GM21423 (cell line): ENCODE data around the gene SARS2.

Source experiments
- ATAC-seq: cut with Tn5 transposase; IDR thresholded peaks from one replicate; pipeline ENCODE4 v1.9.1; 2021; ENCODE audit warnings: mild to moderate bottlenecking, moderate library complexity; ENCODE audit not compliant: unreplicated experiment

The SARS2 gene

DNA sequence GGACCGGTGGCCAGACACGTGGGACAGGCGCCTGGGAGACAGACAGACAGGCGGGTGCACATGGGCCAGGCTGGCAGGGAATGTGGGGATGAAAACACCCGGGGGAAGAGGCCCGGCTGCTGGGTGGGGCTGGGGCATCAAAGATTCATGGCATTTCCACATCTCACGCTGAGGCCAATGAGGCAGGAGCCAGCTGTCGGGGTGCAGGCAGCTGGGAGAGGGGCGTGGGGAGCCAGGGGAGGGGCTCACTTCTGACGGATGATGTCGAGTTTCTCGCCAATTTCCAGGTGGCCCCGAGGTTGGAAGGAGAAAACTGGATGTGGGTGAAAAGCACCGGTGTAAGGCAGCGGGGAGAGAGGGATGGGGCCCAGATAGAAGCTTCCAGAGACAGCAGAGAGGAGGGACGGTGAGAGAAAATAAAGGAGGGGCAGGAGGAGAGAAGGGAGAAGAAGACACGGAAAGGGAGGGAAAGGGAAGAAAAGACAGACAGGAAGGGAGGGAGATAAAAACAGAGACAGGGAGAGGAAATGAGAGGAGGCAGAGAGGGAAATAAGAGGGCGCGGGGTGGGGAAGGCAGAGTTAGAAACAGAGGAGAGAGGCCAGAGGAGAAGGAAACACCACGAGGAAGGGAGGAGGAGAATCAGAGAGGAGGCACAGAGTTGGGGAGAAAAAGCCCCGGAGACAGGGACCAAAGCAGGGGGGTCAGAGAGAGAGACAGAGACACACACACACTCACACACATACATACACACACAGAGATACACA is 10.5 kb downstream of the SARS2 start:
- ATAC-seq = no peak

DNA sequence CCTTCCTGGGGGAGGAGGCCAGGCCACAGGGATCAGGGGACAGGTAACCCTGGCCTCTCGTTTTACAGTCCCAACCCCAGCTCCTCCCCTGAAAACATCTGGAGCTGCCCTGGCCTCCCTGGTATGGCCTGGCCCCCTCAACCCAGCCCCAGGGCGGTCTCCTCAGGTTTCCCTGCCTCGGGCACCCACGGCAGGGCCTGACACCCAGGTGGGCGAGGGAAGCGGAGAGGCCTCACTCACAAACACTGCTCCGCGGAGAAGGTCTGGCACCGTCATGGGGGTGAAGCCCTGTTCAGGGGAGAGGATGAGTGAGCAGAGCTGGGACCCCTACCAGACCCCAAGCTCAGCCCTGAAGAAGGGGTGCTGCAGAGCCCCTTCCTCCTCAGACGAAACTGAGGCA is 12.0 kb downstream of the SARS2 start:
- no peak for ATAC-seq

DNA sequence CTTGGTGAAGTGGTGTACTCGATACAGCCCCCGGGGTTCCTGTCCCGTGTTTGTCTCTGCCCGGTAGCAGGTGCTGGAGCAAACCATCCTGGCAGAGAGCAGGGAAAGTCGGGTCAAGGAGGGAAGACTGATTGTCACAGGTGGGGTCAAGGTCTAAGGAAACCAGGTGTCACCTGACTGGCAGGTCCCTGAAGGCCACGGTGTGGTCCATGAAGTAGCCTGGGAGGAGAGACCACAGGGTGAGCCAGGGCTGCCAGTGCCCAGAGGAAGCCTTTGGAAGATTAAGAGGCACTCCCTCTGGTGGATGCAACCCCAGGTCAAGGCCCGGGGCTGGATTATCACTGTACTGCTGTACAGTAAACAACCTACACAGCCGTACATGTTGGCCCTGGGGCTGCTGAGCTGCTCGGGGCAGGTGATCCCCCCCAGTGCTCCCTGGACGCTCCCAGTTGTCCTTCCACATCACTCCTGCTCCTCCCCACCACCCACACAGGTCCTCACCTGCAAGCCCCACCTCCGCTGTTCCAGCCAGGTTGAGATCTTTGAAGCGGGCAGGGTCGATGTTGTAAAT is 12.6 kb downstream of the SARS2 start:
- no peak for ATAC-seq

DNA sequence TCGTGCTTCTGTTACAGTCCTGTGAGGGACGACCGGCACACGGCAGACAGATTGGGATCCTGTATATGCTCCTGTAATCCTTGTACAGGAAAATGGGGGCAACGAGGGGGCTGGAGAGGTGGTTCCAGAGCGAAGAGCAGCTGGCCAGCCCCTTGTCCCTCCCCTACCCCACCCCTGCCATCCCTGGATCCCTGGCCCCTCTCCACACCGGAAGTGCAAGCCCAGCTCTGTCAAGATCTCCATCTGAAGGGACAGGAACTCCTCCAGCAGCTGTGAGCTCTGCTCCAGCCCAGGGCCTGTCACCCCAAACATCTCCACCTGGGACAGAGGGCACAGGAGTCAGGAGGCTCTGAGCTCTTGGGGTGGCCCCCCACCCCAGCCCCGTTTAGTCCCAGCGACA is 13.0 kb downstream of the SARS2 start:
- ATAC-seq = no peak

DNA sequence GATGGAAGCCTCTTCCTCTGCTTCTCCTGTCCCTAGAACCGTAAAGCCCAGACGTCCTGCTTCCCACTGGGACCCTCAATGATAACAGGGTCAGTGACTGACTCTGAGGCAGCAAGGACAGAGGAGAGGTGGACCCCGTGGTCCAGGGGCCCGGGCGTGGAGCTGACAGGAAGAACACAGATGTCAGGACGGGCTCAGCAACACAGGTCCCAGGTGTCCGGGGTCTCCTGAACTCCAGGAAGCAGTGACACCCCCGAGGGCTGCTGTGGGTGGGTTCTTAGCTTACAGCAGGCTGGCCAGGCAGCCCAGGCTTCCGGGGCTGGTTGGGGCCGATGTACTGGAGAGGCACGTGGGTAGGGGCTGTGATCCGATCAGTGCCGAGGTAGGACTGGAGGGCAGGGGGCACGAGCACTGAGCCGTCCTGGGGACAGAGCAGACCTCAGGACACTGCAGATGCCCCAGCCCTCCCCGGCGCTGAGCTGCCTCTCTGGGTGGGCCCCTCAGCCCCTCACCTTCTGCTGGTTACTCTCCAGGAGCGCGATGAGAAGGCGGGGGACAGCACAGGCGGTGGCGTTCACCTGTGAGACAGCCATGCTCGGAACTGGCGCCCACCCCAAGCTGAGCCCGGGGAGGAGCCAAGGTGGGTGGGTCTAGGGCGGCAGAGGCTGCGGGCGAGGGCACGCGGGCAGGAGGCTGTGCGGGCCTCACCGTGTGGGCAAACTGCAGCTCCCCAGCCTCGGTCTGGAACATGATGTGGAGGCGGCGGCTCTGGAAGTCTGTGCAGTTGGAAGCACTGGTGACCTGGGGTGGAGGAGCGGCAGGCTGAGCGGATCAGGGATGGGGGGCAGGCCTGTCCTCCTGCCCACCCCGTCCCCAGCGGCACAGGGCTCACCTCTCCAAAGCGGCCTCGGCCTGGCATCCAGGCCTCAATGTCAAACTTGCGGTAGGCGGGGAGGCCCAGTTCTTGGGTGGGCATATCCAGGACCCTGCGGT is 14.9 kb downstream of the SARS2 start:
- no peak for ATAC-seq

DNA sequence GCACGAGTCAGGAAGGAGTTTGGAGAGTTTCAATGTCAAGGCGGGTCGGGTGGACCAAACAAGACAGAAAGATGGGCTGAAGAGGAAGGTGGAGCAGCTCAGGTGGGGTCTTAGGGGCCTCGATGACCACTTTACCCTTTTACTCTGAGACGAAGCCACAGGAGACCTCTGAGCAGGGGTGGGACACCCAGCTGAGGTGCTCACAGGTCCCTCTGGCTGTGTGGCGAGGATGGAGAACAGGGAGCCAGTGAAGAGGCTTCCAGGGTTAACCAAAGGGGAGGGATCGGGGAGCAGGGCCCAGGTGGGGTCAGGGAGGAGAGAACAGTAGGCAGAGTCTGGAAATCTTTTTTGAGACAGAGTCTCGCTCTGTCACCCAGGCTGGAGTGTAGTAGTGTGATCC is 16.6 kb downstream of the SARS2 start:
- no peak for ATAC-seq

DNA sequence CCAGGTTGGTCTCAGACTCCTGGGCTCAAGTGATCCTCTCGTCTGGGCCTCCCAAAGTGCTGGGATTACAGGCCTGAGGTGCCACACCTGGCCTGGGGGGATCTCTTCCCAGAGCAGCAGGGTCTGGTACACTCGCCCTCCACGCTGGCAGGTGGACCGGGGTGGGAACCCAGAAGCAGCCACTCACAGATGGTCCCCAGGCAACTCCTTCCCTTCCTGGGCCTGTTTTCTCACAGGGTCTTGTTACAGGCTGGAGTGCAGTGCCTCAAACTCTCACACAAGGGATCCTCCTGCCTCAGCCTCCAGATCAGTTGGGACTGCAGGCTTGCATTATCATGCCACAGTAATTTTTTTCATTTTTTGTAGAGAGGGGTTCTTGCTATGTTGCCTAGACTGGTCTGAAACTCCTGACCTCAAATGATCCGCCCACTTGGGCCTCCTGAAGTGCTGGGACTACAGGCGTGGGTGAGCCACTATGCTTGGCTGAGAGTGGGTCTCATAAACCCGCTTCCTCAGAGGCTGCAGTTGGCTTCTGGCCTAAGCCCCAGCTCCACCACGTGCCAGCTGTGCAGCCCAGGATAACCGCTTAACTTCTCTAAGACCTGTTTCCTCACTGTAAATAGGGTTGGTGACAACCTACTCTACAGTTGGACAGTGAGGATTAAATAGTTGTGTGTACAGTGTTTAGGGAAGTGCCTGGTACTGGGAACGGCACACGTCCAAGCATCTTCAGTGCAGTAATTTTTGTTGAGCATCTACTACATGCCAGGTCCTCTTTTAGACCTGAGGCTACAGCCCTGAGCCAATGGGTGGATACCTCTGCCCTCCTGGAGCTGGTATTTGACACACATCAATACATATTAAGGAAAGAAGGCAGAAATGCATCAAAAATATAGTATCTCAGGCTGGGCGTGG is 17.7 kb downstream of the SARS2 start:
- ATAC-seq = no peak

DNA sequence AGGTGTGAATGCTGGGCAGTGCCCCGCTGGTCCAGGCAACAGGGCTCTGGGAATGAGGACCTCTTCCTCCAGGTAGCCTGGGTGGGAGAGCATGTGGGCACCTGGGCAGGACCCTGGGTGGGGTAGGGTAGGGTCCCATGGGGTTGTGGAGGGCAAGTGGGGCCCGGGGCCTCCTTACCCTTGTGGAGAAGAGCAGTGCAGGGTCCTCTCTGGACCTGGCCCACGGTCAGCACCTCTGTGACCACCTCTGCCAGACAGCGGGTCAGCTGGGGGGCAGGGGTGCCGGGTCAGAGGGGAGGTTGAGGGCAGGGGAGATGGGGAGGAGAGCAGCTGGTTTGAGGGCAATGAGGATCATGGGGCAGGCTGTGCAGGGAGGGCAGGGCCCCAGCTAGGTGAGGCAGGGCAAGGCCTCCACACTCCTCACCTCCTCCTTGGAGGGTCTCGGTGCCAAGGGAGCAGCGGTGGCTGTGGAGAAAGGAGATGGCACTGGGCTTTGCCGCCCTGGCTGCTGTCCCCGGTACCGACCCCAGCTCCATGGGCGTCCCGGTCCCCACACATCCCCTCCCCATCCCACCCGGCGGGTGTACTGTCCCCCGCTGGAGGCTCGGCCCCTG is 19.1 kb downstream of the SARS2 start:
- no peak for ATAC-seq

DNA sequence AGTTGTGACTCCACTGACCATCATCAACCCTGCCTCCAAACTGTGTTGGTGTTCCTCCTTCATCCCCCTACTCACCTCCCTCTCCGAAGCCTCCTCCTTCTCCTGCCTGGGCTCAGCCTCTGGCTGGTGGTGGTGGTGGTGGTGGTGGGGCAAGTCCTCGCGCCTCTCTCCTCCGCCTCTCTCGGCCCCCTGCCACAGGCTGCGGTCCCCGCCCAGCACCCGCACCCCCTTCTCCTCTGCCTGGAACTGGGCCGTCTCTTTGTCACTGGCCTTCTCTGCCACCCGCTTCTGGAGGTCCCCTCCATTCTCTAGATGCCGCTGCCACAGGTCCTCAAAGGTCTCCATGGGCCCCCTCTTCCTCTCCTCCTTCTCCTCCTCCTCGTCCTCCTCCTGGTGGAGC is 20.1 kb downstream of the SARS2 start:
- ATAC-seq = no peak

DNA sequence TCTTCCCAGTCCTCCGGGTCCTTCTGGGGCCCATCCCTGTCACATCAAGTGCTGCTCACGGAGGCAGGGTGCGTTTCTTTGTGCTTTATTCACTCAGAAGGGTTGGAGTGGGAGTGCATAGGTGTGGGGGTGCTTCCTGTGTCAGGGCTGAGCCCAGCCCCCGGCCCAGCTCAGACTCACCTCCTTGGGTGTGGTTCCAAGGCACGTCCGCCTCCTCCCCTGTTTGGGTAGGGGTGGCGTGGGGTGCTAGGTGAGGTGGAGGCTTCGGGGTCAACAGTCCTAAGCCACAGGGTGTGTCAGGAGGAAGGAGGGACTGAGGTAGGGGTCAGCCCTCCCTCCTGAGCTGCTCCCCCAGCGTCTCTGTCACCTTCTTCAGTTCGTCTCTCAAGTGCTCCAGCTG is 21.7 kb downstream of the SARS2 start:
- ATAC-seq = no peak

DNA sequence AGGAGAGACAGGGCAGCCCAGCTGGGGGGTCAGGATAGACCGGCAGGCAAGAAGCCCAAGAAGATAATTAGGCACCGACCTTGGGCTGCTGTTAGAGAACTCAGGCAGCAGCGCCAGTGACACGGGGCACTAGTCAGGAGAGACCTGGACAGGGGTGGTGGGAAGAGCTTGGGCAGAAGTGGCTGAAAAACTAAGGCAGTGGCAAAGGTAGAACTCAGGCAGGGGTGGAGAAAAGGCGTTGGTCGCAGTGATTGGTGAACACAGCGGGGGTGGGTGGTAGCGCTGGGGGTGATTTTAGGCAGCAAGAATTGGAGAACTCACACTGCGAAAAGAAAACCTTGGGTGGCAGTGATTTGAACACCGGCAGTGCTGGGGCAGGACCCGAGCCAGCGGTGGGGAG is 22.9 kb downstream of the SARS2 start:
- no peak for ATAC-seq

DNA sequence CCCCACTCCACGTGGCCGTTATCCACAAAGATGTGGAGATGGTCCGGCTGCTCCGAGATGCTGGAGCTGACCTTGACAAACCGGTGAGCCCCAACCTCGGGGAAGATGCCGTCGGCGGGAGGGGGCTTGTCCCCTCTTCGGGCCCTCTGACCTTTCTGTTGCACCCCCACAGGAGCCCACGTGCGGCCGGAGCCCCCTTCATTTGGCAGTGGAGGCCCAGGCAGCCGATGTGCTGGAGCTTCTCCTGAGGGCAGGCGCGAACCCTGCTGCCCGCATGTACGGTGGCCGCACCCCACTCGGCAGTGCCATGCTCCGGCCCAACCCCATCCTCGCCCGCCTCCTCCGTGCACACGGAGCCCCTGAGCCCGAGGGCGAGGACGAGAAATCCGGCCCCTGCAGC is 23.3 kb downstream of the SARS2 start:
- no peak for ATAC-seq

DNA sequence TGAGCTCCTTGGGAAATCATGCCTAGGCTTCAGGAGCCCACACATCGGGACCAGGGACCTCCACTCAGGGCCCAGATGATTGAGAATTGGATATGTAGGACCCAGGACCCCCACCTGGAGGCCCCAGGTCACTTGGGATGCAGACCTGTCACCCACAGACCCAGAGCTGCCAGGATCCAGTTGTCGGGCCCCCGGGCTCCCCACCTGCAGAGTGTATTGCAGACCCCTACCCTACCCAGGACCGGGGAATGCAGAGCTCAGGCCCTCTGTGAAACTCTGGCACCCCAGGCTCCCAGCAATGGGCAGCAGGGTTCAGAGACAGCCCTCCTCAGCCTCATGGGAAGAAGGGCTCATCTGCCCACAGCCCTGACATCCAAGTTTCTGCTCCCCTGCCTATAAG is 24.9 kb downstream of the SARS2 start:
- ATAC-seq = no peak

DNA sequence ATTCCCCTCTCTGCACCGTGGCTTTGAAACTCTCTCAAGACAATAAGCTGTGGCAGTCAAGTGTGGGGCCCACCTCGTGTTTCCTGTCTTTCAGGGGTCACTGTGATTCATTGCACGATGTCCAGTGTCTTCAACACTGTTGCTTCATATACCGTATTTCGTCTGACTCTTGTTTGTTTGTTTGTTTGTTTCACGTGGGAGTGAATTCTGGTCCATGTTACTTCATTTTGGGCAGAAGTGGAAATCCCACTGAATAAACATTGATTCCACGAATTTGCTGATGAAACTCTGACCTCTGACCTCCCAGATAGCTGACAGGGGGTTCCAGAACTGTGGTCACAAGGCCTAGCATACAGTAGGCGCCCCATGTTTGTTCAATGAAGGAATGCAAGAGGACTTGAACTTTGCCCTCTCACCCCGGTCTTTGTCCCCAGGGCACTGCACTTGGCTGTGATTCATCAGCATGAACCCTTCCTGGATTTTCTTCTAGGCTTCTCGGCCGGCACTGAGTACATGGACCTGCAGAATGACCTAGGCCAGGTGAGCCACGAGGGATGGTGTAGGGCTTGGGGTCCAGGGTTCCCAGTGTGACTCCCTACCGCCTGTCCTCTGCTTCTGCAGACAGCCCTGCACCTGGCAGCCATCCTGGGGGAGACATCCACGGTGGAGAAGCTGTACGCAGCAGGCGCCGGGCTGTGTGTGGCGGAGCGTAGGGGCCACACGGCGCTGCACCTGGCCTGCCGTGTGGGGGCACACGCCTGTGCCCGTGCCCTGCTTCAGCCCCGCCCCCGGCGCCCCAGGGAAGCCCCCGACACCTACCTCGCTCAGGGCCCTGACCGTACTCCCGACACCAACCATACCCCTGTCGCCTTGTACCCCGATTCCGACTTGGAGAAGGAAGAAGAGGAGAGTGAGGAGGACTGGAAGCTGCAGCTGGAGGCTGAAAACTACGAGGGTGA is 25.7 kb downstream of the SARS2 start:
- no peak for ATAC-seq

DNA sequence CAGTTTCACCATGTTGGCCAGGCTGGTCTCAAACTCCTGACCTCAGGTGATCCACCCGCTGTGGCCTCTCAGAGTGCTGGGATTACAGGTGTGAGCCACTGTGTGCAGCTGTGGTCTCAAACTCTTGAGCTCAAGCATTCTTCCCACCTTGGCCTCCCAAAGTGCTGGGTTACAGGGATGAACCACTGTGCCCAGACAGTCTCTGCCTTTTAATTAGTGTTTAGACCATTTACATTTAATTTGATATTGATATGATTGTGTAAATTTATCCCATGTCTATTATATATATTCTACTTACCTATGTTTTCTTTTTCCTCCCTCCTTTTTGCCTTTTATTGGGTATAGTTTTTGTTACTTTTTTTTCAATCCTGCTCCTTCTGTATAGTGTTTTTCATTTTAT is 28.9 kb downstream of the SARS2 start:
- no peak for ATAC-seq

DNA sequence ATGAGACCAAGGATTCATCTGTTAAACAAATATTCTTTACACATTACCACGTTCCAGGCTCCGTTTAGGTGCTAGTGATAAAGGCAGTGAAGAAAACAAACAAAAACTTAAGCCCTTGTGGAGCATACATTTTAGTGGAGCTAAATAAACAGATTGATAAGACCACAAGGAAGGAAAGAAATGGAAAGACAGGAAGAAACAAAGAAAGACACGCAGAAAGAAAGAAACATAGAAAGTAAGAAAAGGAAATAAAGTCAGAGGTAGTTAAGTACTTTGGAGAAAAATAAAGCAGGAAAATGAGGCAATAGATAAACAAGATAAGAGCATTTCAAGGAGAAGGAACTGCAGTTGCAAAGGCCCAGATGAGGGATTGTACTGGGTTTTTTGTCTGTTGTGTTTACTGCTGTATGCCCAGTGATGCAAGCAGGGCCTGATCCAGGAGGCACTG is 29.8 kb downstream of the SARS2 start:
- ATAC-seq = no peak

DNA sequence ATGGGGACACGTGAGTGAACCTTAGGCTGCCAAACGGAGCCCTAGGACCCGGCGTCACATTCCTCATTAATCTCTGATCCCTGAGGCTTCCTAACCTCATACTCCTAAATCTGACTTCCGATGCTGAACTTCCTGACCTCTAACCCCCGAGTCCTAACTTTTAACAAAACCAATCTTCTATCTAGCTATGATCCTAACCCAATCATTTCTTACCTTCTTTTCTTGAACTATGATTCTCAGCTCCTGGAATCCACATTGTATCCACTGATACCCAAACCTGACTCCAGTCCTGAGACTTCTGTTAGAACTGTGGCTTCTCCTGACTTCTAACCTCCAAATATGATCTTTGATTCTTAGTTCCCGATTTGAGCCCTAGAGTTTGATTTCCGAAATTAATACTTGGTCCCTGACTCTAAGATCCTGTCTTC is 30.3 kb downstream of the SARS2 start:
- ATAC-seq = no peak

DNA sequence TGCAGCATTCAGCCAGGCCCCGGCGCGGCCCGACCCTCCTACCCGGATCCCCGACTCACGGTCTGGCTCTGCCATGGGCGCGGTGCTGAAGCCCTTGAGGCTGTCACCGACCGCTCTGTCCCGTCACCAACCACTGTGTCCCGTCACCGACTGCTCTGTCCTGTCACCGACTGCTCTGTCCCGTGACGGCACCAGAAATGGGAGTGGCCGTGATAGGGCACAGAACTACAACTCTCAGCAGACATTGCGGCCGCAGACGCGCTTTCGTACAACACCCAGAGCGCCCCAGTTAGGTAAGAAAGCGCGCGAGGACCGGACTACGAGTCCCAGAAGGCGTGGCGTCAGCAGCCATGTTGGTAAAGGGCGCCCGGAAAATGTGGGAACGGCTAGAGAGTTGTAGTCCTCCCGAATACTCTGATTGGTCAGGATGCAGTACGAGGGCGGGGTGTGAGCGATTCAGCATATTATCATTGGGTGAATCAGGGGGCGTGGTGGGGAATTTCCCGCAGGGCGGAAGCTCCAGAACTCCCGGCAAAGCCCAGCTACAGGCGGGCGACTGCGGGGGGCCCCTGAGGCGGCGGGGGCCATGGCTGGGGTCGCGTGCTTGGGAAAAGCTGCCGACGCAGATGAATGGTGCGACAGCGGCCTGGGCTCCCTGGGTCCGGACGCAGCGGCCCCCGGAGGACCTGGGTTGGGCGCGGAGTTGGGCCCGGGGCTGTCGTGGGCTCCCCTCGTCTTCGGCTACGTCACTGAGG is 30.9 kb downstream of the SARS2 start, which contains the start of the genes NFKBIB and SIRT2:
TSS of gene NFKBIB (plus strand) at position 523 of the 755 bp plus-strand sequence. CDS start at position 587, 64 bp downstream.
TSS of gene SIRT2 (minus strand) at position 172 of the 755 bp plus-strand sequence. CDS start at position 75, 97 bp downstream.
- peak; percentile 91 for ATAC-seq
